ENCODE data around the gene PGD. TPM values are rescaled to one million over a fixed set of nuclear protein-coding genes. Genes with fewer than 3 reads are reported as not detected.

The PGD gene
- polyA plus RNA-seq, 1 experiment = 155 TPM

GRCh38 chr1:10386761-10387676, 11.8 kb upstream of the PGD start:
- H3K27ac ChIP-seq (ENCODE audit: low read depth, low read length) = peak overlapping the region; percentile 94
- ChIA-PET CTCF (interaction anchor here (0.6 to 4.0 kb wide), 9 partner anchors 9 to 177 kb away, joined by 3 to 29 read pairs (median 5); partner anchors contain the start of genes CENPS, KIF1B and PGD), POLR2A (interaction anchor here (0.6 to 2.6 kb wide), 7 partner anchors 10 to 49 kb away, joined by 3 to 72 read pairs (median 4); partner anchors contain the start of gene PGD)
- H3K4me3 ChIP-seq (ENCODE audit: low read depth, low read length) = no peak overlapping the region
- TF ChIP-seq CTCF (IDR thresholded peaks at IDR 0.05; ENCODE audit: low read depth, low read length) = no peak
- no peaks in the 10 kb centered on the region for H3K27me3 ChIP-seq (ENCODE audit: control insufficient read depth, insufficient read depth, low read length)
- H3K9me3 ChIP-seq (ENCODE audit: control insufficient read depth, insufficient read depth, low read length) = no peaks in the 10 kb centered on the region
- no peak for DNase-seq (ENCODE audit: low read depth, low spot score)

GRCh38 chr1:10387677-10388386, 11.0 kb upstream of the PGD start:
- ChIA-PET POLR2A (interaction anchor here (0.6 to 2.6 kb wide), 5 partner anchors 12 to 48 kb away, joined by 4 to 72 read pairs (median 4); partner anchors contain the start of gene PGD), CTCF (interaction anchor here (0.7 to 4.0 kb wide), 7 partner anchors 10 to 178 kb away, joined by 3 to 29 read pairs (median 8); partner anchors contain the start of genes CENPS, KIF1B and PGD)
- peak; percentile 41 for DNase-seq (ENCODE audit: low read depth, low spot score)
- H3K27me3 ChIP-seq (ENCODE audit: control insufficient read depth, insufficient read depth, low read length) = no peaks in the 10 kb centered on the region
- TF ChIP-seq CTCF (IDR thresholded peaks at IDR 0.05; ENCODE audit: low read depth, low read length) = peak; percentile 33
- no peaks in the 10 kb centered on the region for H3K9me3 ChIP-seq (ENCODE audit: control insufficient read depth, insufficient read depth, low read length)
- peak overlapping the region; percentile 94 for H3K27ac ChIP-seq (ENCODE audit: low read depth, low read length)
- H3K4me3 ChIP-seq (ENCODE audit: low read depth, low read length) = no peak overlapping the region; the same call in 1 of the 2 replicates

- H3K4me3 ChIP-seq (ENCODE audit: low read depth, low read length) = no peak overlapping the region
- POLR2A ChIA-PET = interaction anchor here (1.1 to 2.6 kb wide), 3 partner anchors 12 to 27 kb away, joined by 4 to 72 read pairs (median 10); partner anchors contain the start of gene PGD
- H3K9me3 ChIP-seq (ENCODE audit: control insufficient read depth, insufficient read depth, low read length) = no peaks in the 10 kb centered on the region
- peak overlapping the region; percentile 71 for H3K27ac ChIP-seq (ENCODE audit: low read depth, low read length)
- CTCF ChIA-PET = interaction anchor here (1.2 to 4.0 kb wide), 6 partner anchors 11 to 179 kb away, joined by 3 to 29 read pairs (median 10); partner anchors contain the start of genes CENPS, KIF1B and PGD
- no peak for TF ChIP-seq CTCF (IDR thresholded peaks at IDR 0.05; ENCODE audit: low read depth, low read length)
- DNase-seq (ENCODE audit: low read depth, low spot score) = no peak
- H3K27me3 ChIP-seq (ENCODE audit: control insufficient read depth, insufficient read depth, low read length) = no peaks in the 10 kb centered on the region
Measured at GRCh38 chr1:10388387-10388715, 10.5 kb upstream of the PGD start.

GRCh38 chr1:10389271-10389973, 9.4 kb upstream of the PGD start:
- TF ChIP-seq CTCF (IDR thresholded peaks at IDR 0.05; ENCODE audit: low read depth, low read length) = no peak
- Histone ChIP-seq H3K4me3 (ENCODE audit: low read depth, low read length) (no peak overlapping the region), H3K27ac (ENCODE audit: low read depth, low read length) (peak overlapping the region; percentile 21), H3K27me3 (ENCODE audit: control insufficient read depth, insufficient read depth, low read length) (no peaks in the 10 kb centered on the region), H3K9me3 (ENCODE audit: control insufficient read depth, insufficient read depth, low read length) (peaks cover 4% of the 10 kb centered on the region; the same call in 1 of the 2 replicates)
- DNase-seq (ENCODE audit: low read depth, low spot score) = no peak
- POLR2A ChIA-PET = interaction anchor here (2.5 to 2.6 kb wide), 2 partner anchors 11 to 26 kb away, joined by 10 to 72 read pairs; partner anchors contain the start of gene PGD
- CTCF ChIA-PET = interaction anchor here (4.0 kb wide), 1 partner anchor 12 kb away, joined by 29 read pairs; no protein-coding TSS in a partner anchor
